Left forelimb (tissue), 1 donor: ENCODE results near the gene PLA2G4B.
"Not testable (repeated sequence)": the region's sequence is repeated elsewhere in the genome, so short reads cannot be mapped to it uniquely, and the experiment has no call there.

Experiments used
- DNase-seq: peaks from one replicate; pipeline ENCODE4 v3.0.0-alpha.2; 2018; ENCODE audit warnings: low spot score

The PLA2G4B gene

GRCh38 chr15:41825572-41826535, 12.8 kb upstream of the PLA2G4B start:
- no peak for DNase-seq

- DNase-seq: no peak
Measured at GRCh38 chr15:41827290-41827879, 11.3 kb upstream of the PLA2G4B start.

DNA sequence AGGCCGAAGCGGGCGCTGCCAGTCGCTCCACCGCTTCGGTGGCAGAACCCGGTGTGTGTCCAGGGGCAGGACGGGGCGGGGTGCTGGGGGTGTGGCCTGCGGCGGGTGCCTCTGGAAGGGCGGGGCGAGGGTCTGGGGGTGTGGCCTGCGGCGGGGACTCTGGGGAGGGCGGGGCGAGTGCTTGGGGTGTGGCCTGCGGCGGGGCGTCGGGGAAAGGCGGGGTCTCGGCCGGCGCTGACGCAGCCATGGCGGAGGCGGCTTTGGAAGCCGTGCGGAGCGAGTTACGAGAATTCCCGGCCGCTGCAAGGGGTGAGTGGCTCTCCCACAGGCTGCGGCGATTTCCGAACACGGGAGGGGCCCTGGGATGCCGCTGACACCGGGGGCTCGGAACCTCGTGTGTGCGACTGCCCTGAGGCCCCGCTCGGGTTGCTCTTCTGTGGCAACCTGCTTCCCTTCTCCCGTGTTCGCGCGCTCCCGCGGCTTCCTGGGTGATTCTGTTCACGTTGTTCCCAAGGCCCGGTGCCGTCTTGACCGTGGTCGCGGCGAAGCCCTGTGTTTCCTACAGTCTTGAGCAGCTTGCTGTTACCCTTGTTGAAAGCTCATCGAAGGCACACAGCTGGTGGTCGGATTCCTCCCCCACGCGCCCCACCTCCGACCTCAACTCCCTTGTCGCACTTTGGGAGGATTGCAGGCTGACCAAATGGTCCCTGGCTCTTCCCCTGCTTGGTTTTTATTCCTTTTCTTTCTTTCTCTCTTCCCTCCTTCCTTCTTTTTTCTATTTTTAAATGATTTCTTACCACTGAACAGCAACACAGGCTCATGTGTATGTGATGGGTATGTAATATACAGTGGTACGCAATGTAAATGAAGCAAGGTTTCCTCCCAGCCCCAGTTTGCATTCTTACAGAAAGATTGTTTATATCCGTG, 10.5 kb upstream of the PLA2G4B start, which contains the start of gene JMJD7:
Gene JMJD7, plus strand, starts transcription at position 213 of the 927 bp plus-strand sequence. Its CDS starts 33 bp downstream, at position 246.
- DNase-seq: peak; percentile 98

DNA sequence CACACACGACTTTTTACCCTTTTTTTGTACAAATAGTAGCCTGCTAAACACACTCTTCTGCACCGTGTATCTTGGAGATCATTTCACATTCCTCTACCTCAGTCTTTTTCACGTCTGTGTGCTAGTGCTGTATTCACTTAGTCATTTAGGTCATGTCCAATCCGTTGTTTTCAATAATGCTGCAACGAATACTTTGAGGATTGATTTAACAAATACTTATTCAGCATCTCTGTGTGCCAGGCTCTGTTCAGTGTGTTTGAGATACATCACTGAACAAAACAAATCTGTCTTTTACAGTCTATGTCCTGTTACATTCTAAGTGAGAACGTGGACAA, 9.9 kb upstream of the PLA2G4B start:
- DNase-seq: no peak

- no peak for DNase-seq
Measured at GRCh38 chr15:41829959-41830646, 8.5 kb upstream of the PLA2G4B start.

DNA sequence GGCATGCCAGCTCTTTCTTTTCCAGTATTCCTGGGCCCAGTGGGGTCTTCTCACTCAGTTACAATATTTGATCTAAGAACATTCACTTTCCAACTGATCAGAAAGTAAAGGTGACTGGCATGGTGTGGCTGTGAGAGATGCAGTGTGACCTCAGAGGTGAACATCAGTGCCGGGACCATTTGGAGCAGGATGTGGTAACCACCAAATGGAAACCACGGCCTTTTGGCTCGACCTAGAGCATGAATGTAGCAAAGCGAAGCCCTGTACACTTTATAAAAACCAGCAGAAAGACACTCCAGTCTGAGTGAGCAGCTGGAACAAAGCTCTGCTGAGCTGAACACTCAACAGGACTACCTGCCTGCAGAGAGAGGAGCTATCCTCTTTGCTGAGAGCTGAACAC, 7.4 kb upstream of the PLA2G4B start:
- not testable (repeated sequence) for DNase-seq

DNA sequence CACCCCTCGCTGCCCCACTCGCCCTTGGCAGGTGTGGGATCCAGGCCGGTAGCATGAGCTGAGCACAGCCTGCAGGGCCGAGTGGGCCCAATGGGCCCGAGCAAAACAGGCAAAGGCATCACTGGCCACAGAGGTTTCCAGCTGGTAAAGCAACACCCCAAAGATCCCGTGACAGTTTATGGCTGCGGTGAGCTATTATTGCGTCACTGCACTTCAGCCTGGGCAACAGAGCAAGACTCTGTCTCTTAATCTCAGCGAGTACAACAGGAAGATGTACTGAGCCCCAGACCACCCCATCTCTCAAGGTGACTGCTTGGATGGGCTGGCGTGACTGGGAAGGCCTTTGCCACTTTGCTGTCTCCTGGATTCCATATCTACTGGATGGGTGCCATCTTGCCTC, 6.4 kb upstream of the PLA2G4B start:
- DNase-seq: no peak

GRCh38 chr15:41832875-41833274, 5.8 kb upstream of the PLA2G4B start:
- no peak for DNase-seq

GRCh38 chr15:41834096-41834495, 4.6 kb upstream of the PLA2G4B start:
- DNase-seq: no peak

DNA sequence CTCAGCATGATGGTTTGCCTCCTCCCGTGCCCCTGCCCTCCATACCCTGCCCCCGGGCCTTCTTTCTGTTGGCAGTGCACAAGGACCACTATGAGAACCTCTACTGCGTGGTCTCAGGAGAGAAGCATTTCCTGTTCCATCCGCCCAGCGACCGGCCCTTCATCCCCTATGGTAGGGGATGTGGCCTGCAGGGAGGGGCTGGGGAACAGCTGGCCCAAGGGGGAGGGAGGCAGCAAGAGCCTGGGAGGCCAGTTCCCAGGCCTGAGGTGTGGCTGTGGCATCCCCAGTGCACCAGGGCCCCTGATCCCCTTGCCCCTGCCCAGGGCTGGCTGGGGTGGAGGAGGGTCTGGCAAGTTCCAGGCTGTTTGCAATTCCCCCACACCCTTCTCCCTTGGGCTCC, 2.6 kb upstream of the PLA2G4B start:
- no peak for DNase-seq

DNA sequence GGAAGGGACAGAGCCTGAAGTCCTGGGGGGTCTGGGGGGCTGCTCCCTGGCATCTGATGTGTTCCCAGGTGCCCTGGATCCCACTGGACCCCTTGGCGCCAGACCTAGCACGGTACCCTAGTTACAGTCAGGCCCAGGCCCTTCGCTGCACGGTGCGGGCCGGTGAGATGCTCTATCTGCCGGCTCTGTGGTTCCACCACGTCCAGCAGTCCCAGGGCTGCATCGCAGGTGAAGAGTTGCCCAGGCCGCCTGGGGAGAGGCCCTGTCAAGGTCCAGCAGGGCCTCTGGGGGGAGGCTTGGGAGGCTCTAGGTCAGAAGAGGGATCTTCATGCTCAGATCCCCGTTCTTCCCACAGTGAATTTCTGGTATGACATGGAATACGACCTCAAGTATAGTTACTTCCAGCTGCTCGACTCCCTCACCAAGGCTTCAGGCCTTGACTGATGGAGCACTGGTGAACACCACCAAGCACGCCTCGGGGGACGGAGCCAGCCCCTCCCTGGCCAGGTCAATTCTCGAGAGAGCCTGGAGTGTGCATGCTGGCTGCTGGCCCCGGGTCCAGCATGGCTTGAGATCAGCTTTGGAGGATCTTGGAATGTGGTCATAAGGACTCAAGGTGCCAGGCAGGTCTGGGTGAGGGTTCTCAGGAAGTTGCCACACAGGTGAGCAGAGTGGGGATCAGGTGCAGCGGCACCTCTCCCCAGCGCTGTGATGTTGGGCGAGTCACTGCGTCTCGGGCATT, 1.8 kb upstream of the PLA2G4B start:
- no peak for DNase-seq

- no peak for DNase-seq
Measured at GRCh38 chr15:41839781-41840491, 1.3 kb downstream of the PLA2G4B start.

DNA sequence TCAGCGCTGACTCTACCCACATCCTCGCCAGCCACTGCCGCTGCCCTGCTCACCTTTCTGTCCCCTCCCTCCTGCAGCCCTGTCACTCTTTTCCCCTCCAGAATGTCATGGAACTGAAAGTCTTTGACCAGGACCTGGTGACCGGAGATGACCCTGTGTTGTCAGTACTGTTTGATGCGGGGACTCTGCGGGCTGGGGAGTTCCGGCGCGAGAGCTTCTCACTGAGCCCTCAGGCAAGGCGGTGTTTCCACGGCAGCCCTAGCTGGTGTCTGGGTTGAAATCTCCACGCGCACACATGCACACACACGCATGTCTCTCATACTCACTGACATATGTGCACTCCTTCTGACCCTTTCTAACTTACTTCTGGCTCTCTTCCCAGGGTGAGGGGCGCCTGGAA, 2.0 kb downstream of the PLA2G4B start:
- no peak for DNase-seq

DNA sequence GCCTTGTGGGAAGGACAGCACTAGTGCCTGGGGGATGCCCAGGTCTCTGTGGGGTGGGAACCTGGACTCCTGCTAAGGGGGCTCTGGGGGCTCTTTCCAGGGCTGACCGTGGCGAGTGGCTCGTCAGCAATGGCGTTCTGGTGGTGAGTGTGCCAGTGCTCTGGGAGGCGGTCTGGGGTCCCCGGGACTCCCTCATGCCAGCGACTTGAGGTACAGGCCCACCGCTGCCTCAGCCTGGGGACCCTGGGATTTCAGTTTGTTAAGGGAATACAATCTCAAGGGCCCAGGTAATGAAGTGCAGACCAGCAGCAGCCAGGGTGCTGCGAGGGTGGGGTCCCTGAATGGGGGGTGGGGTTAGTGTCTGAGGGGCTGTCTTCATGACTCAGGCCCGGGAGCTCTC, 2.5 kb downstream of the PLA2G4B start:
- no peak for DNase-seq

DNA sequence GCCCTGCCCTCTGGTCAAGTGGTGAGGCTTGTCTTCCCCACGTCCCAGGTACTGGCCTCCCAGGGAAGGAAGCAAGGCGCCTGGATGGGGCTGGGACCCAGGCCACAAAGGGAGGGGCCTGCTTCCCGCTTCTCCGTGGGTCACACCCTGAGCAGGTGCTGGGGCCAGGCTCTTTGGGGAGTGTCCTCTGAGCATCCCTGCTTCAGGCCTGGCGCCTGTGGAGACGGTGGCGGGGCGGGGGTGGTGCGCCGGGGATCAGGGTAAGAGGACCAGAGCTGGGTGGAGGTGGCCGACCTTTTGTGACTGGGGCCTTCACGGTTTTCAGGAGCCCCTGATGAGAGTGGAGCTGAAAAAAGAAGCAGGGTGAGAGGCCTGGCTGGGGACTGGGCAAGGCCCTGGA, 3.6 kb downstream of the PLA2G4B start:
- DNase-seq: no peak

DNA sequence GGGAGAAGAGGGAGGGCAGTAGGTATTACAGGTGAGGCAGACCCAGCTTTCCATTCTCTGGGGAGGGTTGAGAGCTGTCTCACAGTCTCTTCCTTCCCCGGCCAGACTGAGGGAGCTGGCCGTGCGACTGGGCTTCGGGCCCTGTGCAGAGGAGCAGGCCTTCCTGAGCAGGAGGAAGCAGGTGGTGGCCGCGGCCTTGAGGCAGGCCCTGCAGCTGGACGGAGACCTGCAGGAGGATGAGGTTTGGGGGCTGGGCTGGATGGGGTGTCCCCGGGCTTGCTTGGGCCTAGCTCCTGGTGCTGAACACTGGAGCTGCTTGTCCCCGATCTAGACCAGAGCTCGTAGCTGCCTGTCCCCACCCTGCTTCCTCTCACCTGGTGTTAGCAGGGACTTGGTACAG, 4.9 kb downstream of the PLA2G4B start:
- DNase-seq: no peak

GRCh38 chr15:41844814-41845213, 6.2 kb downstream of the PLA2G4B start:
- no peak for DNase-seq

DNA sequence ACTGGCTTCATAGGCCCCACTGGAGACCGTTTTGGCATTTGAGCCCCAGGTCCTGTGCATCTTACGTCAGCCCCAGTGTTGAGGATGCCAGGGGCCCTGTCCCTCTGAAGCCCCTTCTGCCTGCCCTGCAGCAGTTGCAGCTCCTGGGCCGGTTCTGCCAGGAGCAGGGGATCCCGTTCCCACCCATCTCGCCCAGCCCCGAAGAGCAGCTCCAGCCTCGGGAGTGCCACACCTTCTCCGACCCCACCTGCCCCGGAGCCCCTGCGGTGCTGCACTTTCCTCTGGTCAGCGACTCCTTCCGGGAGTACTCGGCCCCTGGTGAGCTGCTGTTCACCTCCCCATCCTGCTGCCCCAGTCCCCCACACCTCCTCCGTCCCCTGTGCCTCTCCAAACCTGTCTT, 8.6 kb downstream of the PLA2G4B start:
- DNase-seq: no peak

DNA sequence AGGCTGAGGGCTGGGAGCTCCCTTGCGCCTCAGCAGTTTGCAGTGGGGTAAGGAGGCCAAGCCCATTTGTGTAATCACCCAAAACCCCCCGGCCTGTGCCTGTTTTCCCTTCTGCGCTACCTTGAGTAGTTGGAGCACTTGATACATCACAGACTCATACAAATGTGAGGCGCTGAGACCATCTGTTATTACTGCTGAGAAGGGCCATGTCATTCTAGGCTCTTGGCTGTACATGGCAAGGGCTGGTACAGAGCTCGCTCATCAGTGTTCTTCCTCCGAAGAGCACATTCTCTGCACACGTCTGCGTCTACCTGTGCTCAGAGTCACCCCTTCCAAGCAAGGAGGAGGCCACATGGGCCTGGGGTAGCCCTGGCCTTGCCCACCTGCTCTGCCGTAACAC, 9.3 kb downstream of the PLA2G4B start:
- DNase-seq: no peak

DNA sequence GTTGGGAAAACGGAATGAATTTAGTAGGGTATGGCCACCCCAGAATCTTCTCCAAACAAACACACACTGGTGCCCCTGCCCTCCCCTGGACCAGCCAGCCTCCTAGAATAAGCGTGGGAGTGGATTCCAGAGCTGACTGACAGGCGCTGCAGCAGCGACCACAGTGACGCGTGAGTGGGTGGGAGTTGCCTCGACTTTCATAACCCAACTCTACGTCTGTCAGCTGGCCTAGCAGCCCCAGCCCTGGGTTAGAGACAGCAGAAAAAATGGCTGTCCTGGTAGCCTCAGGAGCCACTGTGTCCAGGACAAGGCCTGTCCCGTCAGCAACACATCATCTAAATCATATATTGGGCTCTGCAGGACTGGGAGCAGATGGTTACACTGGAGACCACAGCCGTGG, 10.0 kb downstream of the PLA2G4B start:
- no peak for DNase-seq
